DND-41 (cell line): Measurements from ENCODE around the gene NPNT.

Source experiments
- CTCF ChIP-seq: IDR thresholded peaks from 2 replicates; pipeline ENCODE4 v1.5.1; 2012; ENCODE audit warnings: borderline replicate concordance, low read length, moderate library complexity, mild to moderate bottlenecking; ENCODE audit not compliant: poor library complexity, severe bottlenecking; ENCODE audit errors: extremely low read depth
- EZH2 ChIP-seq: IDR thresholded peaks from 3 replicates; pipeline ENCODE4 v1.6.1; 2012; ENCODE audit warnings: borderline replicate concordance, low read depth, mild to moderate bottlenecking, moderate library complexity, low read length, inconsistent platforms; ENCODE audit not compliant: severe bottlenecking

- no peak for TF ChIP-seq CTCF
- TF ChIP-seq EZH2, result no peak
These were observed 36.0 kb upstream of the NPNT start for GRCh38 chr4:105859233-105859632.
